Testis (tissue), 2 donors: ENCODE results near the gene MAST4.
"Not testable (repeated sequence)": the region's sequence is repeated elsewhere in the genome, so short reads cannot be mapped to it uniquely, and the experiment has no call there.

ENCODE experiments used
- CTCF ChIP-seq, 3 experiments: fragments of 450-650 bp in 2 of 3; fragments of 200-600 bp in 1 of 3; sonication (generic) in 1 of 3; IDR thresholded peaks; one replicate each; pipeline ENCODE4 v1.5.1; 2016 to 2019; ENCODE audit warnings: antibody characterized with exemption in 3 of 3, mild to moderate bottlenecking in 2 of 3, moderate library complexity in 1 of 3
- POLR2A ChIP-seq: fragments of 450-650 bp; IDR thresholded peaks from one replicate; pipeline ENCODE4 v1.6.1; 2017; ENCODE audit warnings: antibody characterized with exemption, mild to moderate bottlenecking, moderate library complexity

DNA sequence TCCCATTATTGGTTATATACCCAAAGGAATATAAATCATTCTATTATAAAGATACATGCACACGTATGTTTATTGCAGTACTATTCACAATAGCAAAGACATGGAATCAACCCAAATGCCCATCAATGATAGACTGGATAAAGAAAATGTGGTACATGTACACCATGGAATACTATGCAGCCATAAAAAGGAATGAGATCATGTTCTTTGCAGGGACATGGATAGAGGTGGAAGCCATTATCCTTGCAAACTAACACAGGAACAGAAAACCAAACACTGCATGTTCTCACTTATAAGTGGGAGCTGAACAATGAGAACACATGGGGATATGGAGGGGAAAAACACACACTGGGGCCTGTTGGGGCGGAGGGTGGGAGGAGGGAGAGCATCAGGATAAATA is 99.6 kb downstream of the MAST4 start:
- TF ChIP-seq CTCF (IDR thresholded peaks at IDR 0.05); POLR2A: not testable (repeated sequence)
